HepG2 (cell line): Measurements from ENCODE around the gene RBM28. TPM values are rescaled to one million over a fixed set of nuclear protein-coding genes. Genes with fewer than 3 reads are reported as not detected.

Experiments
- CHCHD3 ChIP-seq: sonication (generic); formaldehyde crosslinking; IDR thresholded peaks from 2 replicates; pipeline ENCODE4 v1.8.0; 2022; ENCODE audit warnings: mild to moderate bottlenecking, missing genetic modification reagents, moderate library complexity
- EP300 ChIP-seq, 3 experiments: sonication (generic) in 1 of 3; formaldehyde crosslinking in 1 of 3; IDR thresholded peaks; 2 replicates each; pipeline versions ENCODE4 v1.5.1 to v1.6.1; 2011 to 2020; ENCODE audit warnings: low read depth in 2 of 3, low read length in 2 of 3, borderline replicate concordance in 1 of 3, improper control_type of control experiment in 1 of 3, mild to moderate bottlenecking in 1 of 3, missing genetic modification reagents in 1 of 3, moderate library complexity in 1 of 3
- ESRRA ChIP-seq: sonication (generic); formaldehyde crosslinking; IDR thresholded peaks from 2 replicates; pipeline ENCODE4 v1.5.1; 2020; ENCODE audit warnings: mild to moderate bottlenecking, low read depth, missing genetic modification reagents
- FOXA3 ChIP-seq: IDR thresholded peaks from 2 replicates; pipeline ENCODE4 v1.6.1; 2016; ENCODE audit warnings: missing genetic modification reagents, missing compliant biosample characterization
- HDAC2 ChIP-seq: sonication (generic); formaldehyde crosslinking; IDR thresholded peaks from 2 replicates; pipeline ENCODE4 v1.4.0; 2020; ENCODE audit warnings: missing genetic modification reagents
- HINFP ChIP-seq: sonication (generic); formaldehyde crosslinking; IDR thresholded peaks from 2 replicates; pipeline ENCODE4 v1.4.0; 2020; ENCODE audit warnings: low read depth, mild to moderate bottlenecking, missing genetic modification reagents
- KDM2A ChIP-seq: sonication (generic); formaldehyde crosslinking; IDR thresholded peaks from 2 replicates; pipeline ENCODE4 v1.4.0; 2020; ENCODE audit warnings: low read depth, missing genetic modification reagents, borderline replicate concordance
- NCOA2 ChIP-seq: sonication (generic); formaldehyde crosslinking; IDR thresholded peaks from 2 replicates; pipeline ENCODE4 v1.8.0; 2022; ENCODE audit warnings: inconsistent platforms
- RXRA ChIP-seq: sonication (generic); formaldehyde crosslinking; IDR thresholded peaks from 2 replicates; pipeline ENCODE4 v1.5.1; 2020; ENCODE audit warnings: missing genetic modification reagents
- SALL1 ChIP-seq: sonication (generic); formaldehyde crosslinking; IDR thresholded peaks from 2 replicates; pipeline ENCODE4 v1.8.0; 2022; ENCODE audit warnings: mild to moderate bottlenecking, missing genetic modification reagents
- SOX5 ChIP-seq: IDR thresholded peaks from 2 replicates; pipeline ENCODE4 v1.6.1; 2016; ENCODE audit warnings: borderline replicate concordance
- TARDBP ChIP-seq: sonication (generic); formaldehyde crosslinking; IDR thresholded peaks from 2 replicates; pipeline ENCODE4 v1.8.0; 2022; ENCODE audit warnings: mild to moderate bottlenecking, missing genetic modification reagents
- THAP11 ChIP-seq: IDR thresholded peaks from 2 replicates; pipeline ENCODE4 v1.6.1; 2016; ENCODE audit warnings: missing biosample characterization, missing genetic modification reagents
- TMF1 ChIP-seq: sonication (generic); formaldehyde crosslinking; IDR thresholded peaks from 2 replicates; pipeline ENCODE4 v1.8.1; 2022; ENCODE audit warnings: low read depth, missing genetic modification reagents
- ZFAT ChIP-seq: sonication (generic); formaldehyde crosslinking; conservative IDR thresholded peaks from 2 replicates; pipeline ENCODE4 v1.8.1; 2023; ENCODE audit warnings: missing genetic modification reagents, inconsistent platforms
- ZNF281 ChIP-seq: sonication (generic); formaldehyde crosslinking; IDR thresholded peaks from 2 replicates; pipeline ENCODE4 v1.4.0; 2020; ENCODE audit warnings: missing genetic modification reagents, borderline replicate concordance
- ZNF644 ChIP-seq: IDR thresholded peaks from 2 replicates; pipeline ENCODE4 v1.6.1; 2016; ENCODE audit warnings: low read depth
- ZNF670 ChIP-seq: sonication (generic); formaldehyde crosslinking; IDR thresholded peaks from 2 replicates; pipeline ENCODE4 v1.8.0; 2022; ENCODE audit warnings: mild to moderate bottlenecking, missing genetic modification reagents, borderline replicate concordance
- ZNF710 ChIP-seq: sonication (generic); formaldehyde crosslinking; IDR thresholded peaks from 2 replicates; pipeline ENCODE4 v1.5.0; 2020; ENCODE audit warnings: mild to moderate bottlenecking, missing genetic modification reagents, borderline replicate concordance
- ZSCAN29 ChIP-seq: sonication (generic); formaldehyde crosslinking; conservative IDR thresholded peaks from 2 replicates; pipeline ENCODE4 v1.4.0; 2020; ENCODE audit warnings: mild to moderate bottlenecking, missing genetic modification reagents
- ZUFSP ChIP-seq: sonication (generic); formaldehyde crosslinking; IDR thresholded peaks from 2 replicates; pipeline ENCODE4 v1.9.0; 2021; ENCODE audit warnings: missing genetic modification reagents, mild to moderate bottlenecking, borderline replicate concordance
- polyA plus RNA-seq, 8 experiments: library from polyadenylated mRNA; depleted of rRNA in 3 of 8; stranded (reverse) in 7 of 8; unstranded in 1 of 8; fragments of >200 nt; fragmentation: Illumina TruSeq in 4 of 8; extraction: Trizol in 4 of 8; gene quantifications; 2 replicates each; pipeline versions ENCODE4 v1.2.1 to v1.2.3, GENCODE V29; 2011 to 2016; ENCODE audit warnings: low read depth in 4 of 8, missing spikeins in 1 of 8, mixed read lengths in 1 of 8; ENCODE audit not compliant: insufficient read depth in 1 of 8
- total RNA-seq, 5 experiments: library from RNA; depleted of rRNA; stranded (reverse); fragments of >200 nt; fragmentation: Illumina TruSeq; extraction: Trizol; gene quantifications; 2 replicates each; pipeline ENCODE4 v1.2.3, GENCODE V29; 2016; ENCODE audit warnings: low read depth in 1 of 5

Gene RBM28
- total and polyA plus RNA-seq, 2 of the 13 experiments (the other 11 are each of a cell fraction or from before 2014, with no cell fraction given): 20.5 to 49.0 TPM

GRCh38 chr7:128310499-128310898 is 33.2 kb downstream of the RBM28 start (continued):
- peak; percentile 62; the same call in 1 of the 2 replicates for TF ChIP-seq ZNF710 (CRISPR knock-in tag)
- TF ChIP-seq TMF1 (CRISPR knock-in tag): no peak
- 0 out of 2 replicates have a peak, but pooled peaks have one; percentile 25 for TF ChIP-seq ZNF670
- TF ChIP-seq ESRRA (CRISPR knock-in tag): peak; percentile 92
- no peak for TF ChIP-seq ZUFSP (CRISPR knock-in tag)
- TF ChIP-seq ZNF281 (CRISPR knock-in tag): peak; percentile 82; the same call in 1 of the 2 replicates
- peak; percentile 84 for TF ChIP-seq HDAC2 (CRISPR knock-in tag)
- TF ChIP-seq NCOA2 (CRISPR knock-in tag): peak; percentile 65; the same call in 1 of the 2 replicates
- TF ChIP-seq EP300 (IDR thresholded peaks at IDR 0.05; ENCODE audit: low read depth in 2 of 2, low read length in 2 of 2): peak; percentile 40 to 78; a peak in 2 of 4 replicates
- TF ChIP-seq EP300 (CRISPR knock-in tag; IDR thresholded peaks at IDR 0.05; ENCODE audit: borderline replicate concordance): peak; percentile 59; the same call in 1 of the 2 replicates
- TF ChIP-seq ZNF644 (CRISPR knock-in tag): peak; percentile 72
- TF ChIP-seq KDM2A: 0 out of 2 replicates have a peak, but pooled peaks have one; percentile 40
- TF ChIP-seq ZFAT: no peak
- TF ChIP-seq THAP11 (CRISPR knock-in tag): 0 out of 2 replicates have a peak, but pooled peaks have one; percentile 25
- TF ChIP-seq FOXA3 (CRISPR knock-in tag): peak; percentile 91
- 0 out of 2 replicates have a peak, but pooled peaks have one; percentile 39 for TF ChIP-seq ZSCAN29 (CRISPR knock-in tag)
- TF ChIP-seq TARDBP (CRISPR knock-in tag): 0 out of 2 replicates have a peak, but pooled peaks have one; percentile 57
- TF ChIP-seq HINFP: no peak
- TF ChIP-seq SALL1: peak; percentile 99
- peak; percentile 37; the same call in 1 of the 2 replicates for TF ChIP-seq RXRA (CRISPR knock-in tag)
- peak; percentile 81 for TF ChIP-seq SOX5 (CRISPR knock-in tag)
- no peak for TF ChIP-seq CHCHD3 (CRISPR knock-in tag)
